ENCODE measurements around the gene ZNF408. TPM values are rescaled to one million over a fixed set of nuclear protein-coding genes. Genes with fewer than 3 reads are reported as not detected.
"Not testable (repeated sequence)": the region's sequence is repeated elsewhere in the genome, so short reads cannot be mapped to it uniquely, and the experiment has no call there.

Gene ZNF408
- polyA plus RNA-seq, 3 donors: 10.3 to 15.0 (median 12.5) TPM

DNA sequence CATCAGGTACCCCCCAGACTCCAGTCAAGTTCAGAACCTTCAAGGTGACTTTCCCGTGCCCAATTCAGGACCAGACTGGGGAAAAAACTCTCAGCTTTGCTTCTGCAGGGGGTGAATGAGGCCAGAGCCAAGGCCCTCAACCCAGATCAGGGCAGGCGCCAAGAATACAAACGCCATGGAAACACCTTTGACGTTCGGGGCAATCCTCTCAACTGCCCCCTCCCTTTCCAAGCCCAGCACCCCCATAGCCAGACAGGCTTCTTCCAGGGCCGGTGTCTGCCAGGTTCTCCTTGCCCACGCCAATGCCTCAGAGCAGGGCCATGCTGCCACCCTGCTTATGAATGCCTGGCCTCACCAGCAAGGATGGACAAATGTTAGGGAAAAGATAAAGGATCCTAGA is 6.2 kb upstream of the ZNF408 start:
- no peak for DNase-seq

DNA sequence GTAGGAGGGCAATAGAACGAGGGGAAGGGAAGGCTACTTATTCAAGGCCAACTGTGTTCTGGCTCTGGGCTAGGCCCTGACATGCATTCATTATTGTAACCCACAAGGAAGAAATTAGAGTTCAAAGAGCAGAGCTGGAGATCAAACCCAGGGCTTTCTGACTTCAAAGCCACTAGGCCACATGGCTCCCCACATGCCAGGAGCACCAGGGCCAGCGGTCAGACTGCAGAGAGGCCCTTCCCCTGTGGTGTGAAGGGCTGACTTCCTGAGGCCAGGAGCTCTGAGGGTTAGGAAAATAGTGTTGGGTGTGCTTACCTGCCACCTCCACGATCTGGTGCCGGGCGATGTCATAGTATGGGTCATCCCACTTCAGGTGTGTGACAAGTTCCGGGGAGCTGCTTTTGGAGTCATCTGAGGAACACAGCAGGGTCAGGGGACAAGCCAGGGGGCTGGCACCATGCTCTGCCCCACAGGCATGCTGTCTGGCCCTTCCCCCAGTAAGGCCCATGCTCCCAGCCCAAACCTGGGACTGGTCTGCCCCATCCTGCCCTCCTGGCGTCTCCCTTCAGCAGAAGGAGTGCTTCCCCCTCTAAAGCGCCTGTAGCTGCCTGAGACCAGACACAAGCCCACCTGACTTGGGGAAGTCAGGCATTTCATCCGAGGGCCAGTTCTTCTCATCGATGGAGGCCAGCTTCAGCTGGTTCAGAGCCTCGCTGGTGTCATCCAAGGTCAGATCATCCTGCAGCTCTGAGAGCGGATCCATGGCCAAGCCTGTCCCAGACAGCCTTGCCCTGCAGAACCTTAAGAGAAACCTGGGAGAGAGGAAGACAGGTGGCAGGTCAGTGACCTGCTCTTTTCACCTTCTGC is 5.3 kb upstream of the ZNF408 start:
- DNase-seq: no peak

DNA sequence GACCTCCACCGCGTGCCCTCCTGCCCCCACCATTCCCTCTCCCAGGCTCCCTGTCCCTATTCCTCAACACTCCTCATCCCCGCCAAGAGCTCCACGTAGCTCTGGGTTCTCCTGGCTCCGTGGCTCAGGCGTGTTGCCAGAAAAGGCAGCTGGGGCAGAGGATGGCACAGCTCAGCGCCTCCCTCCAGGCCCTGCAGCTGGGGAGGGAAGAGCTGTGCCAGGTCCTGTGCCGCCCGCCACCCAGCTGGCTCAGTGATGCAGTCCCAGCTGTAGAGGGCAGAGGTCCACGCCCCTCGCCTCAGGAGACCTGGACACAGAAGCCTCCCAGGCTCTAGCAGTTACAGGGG is 4.6 kb upstream of the ZNF408 start:
- no peak for DNase-seq

DNA sequence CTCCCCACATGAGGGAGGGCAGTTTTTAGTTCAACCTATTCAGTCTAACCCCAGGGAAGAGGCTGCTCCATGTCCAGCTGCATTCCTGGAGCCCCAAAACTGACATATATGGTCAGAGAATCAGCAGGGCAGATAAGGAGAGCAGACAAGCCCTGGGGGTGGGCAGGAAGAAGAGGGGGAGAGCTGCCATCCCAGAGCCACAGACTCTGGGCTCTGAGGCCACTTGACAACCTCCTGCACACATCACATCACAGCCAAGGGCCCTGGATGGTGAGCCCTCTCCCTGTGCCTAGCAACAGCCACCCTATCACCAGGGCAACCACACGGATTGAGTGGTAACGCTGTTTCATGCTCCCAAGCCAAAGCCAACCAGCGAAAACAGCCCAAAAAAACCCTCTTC is 3.5 kb upstream of the ZNF408 start:
- DNase-seq: no peak

DNA sequence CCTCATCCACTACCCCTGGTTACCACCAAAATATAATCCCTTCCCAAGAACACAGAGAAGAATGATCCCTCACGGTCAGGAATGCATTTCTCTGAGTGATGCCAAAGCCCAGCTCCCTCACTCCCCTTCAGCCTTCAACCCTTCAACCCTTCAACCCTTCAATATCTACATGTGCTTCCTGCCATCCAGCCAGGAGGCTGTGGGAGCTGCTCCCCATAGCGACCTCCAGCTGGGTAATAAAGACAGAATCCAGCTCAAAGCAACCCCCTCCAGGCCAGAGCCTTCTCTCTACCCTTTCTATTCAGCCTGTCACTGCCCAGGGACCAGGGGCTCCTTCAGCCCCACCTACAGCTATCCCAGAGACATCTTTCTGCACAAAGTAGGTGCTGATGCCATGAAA is 3.1 kb upstream of the ZNF408 start:
- no peak for DNase-seq

DNA sequence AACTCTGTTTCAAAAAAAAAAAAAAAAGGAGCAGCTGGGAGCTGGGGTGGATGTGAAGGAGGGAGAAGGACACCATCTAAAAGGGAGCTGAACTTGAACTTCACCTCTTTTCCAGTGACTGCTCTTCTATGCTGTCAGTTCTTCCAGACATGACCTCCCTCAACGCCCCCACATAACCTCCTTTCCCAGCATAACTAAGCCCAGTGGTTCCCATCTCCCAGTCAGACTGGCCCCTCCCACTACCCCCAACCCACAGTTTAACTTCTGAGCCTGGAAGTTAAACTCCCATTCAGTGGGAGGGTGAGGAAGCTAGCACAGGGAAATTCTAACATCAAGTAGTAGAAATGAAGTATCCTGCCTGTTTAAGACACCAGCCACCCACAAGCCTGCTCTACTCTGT is 2.2 kb upstream of the ZNF408 start:
- DNase-seq: no peak

DNA sequence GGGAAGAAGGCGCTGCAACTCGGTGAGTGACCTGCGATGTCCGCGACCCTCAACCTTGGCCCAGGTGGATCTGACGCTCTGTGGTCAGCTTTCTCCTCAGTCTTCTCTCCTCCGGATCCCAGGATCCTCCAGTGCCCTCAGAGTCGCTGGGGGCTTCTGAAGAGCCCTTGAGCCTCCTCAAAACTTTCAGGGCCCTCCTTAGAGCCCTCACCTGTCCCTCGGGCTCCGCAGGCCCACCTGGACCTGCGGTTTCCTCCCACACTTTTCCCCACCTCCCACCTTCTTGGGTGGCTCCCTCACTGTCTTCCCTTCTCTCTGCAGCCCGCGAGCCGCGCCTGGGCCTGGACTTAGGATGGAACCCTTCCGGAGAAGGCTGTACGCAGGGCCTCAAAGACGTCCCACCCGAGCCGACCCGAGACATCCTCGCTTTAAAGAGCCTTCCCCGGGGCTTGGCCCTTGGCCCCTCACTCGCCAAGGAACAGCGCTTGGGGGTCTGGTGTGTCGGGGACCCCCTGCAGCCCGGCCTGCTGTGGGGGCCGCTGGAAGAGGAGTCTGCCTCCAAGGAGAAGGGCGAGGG is 335 bp downstream of the ZNF408 start:
- DNase-seq: no peak

DNA sequence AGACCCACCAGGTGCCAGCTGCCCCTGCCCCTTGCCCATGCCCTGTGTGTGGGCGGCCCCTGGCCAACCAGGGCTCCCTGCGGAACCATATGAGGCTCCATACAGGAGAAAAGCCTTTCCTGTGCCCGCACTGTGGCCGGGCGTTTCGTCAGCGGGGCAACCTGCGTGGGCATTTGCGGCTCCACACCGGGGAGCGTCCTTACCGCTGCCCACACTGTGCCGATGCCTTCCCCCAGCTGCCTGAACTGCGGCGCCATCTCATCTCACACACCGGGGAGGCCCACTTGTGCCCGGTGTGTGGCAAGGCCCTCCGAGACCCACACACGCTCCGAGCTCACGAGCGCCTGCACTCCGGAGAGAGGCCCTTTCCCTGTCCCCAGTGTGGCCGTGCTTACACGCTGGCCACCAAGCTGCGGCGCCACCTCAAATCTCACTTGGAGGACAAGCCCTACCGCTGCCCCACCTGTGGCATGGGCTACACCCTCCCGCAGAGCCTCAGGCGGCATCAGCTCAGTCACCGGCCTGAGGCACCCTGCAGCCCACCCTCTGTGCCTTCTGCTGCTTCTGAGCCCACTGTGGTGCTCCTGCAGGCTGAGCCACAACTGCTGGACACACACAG is 4.3 kb downstream of the ZNF408 start:
- DNase-seq: no peak

DNA sequence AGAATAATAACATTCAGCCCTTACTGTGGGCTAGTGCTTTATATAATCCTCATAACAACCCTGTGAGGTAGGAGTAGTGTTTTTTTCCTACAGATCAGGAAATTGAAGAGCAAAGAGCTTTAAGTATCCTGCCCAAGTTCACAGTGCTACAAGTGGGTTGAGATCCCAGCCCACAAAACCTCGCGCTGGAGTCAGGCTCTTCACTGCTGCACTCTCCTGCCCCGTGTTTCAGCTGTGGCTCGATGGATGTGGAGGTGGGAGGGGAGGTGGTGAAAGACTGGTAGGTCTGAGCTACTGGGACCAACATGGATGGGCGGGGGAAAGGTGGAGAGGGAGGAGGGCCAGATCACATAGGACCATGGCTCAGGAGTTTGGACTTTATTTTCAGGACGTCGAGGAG is 6.1 kb downstream of the ZNF408 start:
- no peak for DNase-seq

DNA sequence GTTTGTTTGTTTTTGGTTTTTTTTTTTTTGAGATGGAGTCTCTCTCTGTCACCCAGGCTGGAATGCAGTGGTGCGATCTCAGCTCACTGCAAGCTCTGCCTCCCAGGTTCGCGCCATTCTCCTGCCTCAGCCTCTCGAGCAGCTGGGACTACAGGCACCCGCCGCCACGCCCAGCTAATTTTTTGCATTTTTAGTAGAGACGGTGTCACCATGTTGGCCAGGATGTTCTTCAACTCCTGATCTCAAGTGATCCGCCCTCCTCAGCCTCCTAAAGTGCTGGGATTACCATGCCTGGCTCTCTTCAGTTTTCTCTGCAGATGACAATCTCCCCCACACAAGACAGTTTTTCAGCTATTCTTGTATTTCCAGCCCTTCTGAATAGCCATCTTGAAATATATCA is 8.5 kb downstream of the ZNF408 start:
- DNase-seq: not testable (repeated sequence)

DNA sequence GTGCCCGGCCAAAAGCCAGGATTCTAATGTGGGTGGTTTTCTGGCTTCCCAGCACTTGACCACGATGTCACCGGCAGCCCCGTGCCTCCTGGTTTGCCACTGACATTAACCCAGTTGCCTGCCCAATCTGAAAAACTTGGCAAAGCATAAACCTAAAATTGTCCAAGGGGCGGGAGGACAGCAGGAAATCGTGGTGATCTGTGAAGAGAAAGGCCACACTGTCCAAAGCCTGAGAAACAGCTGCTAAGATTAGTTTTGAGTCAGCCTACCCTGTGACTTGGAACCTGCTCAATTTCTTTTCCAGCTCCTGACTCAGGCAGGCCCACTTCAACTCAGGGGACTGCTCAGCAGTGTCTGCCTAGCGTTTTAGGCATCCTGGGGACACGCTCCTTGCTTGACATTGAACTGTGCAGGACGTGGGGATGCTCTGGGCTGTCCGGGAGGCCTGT is 10.0 kb downstream of the ZNF408 start:
- DNase-seq: no peak

DNA sequence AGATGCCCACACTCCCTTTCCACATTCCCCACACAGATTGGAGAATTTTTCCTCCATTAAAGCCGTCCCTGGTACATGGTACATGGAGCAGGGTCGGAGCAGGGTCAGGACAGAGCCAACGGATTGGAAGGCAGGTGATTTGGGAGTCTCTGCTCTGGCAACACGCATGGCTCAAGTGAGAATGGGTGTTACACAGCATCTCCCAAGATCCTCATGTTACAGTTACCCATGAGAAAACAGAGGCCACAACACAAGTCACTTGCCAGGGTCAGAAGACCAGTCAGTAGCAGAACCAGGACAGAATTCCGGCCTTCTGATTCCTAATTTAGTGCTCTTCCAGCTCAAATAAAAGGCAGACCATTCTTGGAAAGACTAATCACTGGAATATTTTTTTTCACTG is 10.5 kb downstream of the ZNF408 start:
- no peak for DNase-seq

DNA sequence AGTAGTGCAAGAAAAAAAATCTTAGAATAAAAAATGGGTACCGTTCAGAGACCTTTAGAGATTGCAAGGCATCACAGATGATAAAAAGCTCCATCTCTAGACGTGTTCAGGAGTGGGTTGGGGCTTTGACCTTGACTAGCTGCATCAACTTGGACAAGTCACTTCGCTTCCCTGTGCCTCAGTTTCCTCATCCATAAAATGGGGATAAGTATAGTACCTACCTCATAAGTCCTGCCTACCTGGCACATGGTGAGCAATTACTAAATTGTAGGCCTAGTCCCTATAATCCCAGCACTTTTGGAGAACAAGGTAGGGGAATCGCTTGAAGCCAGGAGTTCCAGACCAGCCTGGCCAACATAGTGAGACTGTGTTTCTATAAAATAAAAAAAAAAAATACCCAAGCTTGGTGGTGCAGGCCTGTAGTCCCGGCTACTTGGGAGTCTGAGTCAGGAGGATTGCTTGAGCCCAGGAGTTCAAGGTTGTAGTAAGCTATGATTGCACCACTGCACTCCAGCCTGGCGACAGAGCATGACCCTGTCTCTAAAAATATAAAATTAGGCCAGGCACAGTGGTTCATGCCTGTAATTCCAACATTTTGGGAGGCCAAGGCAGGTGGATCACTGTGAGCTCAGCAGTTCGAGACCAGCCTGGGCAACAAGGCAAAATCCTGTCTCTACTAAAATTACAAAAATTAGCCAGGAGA is 12.2 kb downstream of the ZNF408 start:
- no peak for DNase-seq

DNA sequence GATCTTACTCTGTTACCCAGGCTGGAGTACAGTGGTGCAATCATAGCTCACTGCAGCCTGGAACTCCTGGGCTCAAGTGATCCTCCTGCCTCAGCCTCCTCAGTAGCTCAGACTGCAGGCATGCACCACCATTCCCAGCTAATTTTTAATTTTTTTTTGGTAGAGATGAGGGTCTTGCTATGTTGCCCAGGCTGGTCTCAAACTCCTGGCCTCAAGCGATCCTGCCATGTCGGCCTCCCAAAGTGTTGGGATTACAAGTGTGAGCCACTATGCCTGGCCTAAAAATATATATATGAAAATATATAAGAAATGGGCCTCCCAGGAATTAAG is 17.0 kb downstream of the ZNF408 start:
- DNase-seq: not testable (repeated sequence)

DNA sequence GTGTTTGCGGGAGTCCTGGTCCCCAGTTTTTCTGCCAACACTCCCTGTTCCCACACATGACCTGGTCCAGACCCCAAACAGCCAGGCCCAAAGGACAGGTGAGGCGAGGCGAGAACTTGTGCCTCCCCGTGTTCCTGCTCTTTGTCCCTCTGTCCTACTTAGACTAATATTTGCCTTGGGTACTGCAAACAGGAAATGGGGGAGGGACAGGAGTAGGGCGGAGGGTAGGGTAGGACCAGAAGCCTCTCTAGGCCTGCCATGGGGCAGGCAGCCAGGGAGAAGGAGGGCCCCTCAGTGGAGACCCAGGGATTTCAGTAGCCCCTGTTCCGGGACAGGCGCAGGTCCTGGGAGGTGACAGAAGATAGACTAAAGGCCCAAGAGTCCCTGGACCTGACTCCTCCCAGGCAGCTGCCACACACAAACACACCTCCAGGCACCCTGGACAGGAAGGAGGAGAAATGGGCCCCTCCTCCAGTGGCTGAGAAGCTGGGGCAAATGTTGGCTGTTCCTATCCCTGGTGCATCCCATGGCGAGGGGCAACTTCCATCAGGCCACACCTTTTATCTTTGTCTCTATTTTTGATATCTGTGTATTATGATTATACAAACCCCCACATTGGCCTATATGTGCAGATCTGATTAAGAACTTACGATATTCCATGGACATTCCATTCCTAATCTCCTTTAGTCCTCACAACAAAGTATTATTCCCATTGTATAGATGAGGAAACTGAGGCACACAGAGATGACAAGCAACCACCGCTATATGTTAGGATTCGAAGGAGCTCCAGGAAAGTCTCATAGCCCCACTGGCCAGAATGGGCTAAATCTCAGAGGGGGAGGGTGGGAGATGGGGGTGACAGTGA is 17.6 kb downstream of the ZNF408 start:
- no peak for DNase-seq

DNA sequence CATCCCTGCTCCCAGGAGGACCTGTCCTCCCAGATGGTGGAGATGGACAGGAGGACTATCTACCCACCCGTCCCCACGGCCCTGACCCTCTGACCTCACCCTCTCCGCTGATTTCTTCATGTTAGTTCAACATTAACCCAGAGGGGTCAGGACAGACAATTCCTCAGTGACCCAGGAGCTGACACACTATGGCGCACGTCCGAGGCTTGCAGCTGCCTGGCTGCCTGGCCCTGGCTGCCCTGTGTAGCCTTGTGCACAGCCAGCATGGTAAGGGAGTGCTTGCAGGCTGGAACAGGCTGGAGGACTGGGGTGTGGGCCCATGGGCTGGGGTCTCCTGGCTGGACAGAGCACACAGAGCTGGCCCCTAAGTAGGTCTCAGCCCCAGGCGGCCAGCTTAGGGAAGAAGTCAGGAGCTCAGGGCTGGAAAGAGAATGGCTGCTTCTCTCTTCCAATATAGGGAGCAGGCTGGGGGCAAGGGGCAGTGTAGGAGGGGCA is 18.3 kb downstream of the ZNF408 start, which contains the start of gene F2:
Gene F2, plus strand, starts transcription at position 166 of the 495 bp plus-strand sequence. Its CDS starts 23 bp downstream, at position 189.
- DNase-seq: no peak

DNA sequence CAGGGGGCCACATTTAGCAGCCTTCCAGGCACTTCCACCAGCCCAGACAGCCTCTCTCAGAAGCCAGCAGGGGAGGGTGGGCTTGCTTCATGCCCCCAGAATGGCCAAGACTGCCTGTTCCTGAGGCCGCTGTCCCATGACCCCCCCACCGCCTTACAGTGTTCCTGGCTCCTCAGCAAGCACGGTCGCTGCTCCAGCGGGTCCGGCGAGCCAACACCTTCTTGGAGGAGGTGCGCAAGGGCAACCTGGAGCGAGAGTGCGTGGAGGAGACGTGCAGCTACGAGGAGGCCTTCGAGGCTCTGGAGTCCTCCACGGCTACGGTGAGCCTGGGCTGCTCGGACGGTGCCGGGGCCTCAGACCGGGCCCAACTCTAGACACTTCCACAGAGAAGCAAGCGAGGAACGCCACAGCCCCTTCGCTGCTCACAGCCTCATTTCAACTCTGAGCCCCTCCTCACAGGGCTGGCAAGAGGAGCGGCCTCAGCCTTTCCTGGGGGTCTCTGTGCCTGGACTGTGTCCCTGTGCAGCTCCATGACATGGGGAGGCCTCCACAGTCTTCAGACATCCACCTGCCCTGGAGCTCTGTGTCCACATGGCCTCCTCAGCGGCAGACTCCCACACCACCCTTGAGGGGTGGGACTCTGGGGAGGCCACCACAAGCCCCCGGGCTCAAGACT is 18.9 kb downstream of the ZNF408 start:
- no peak for DNase-seq

DNA sequence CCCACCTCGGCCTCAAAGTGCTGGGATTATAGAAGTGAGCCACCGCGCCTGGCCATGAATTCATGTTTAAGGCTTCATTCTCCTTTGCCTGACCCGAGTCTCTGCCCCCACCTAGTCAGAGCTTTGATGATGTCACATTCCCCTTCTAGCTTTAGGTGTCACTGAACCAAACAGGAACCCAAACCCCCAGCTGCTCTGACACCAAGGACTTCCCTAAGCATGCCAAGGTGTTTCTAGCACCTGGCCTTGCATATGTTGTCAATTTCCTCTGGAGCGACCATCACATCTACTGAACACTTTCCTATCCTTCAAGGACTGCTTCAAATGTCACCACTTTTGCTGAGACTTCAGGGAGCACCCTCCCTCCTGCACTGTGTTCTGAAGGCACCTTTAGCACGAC is 20.5 kb downstream of the ZNF408 start:
- DNase-seq: no peak

DNA sequence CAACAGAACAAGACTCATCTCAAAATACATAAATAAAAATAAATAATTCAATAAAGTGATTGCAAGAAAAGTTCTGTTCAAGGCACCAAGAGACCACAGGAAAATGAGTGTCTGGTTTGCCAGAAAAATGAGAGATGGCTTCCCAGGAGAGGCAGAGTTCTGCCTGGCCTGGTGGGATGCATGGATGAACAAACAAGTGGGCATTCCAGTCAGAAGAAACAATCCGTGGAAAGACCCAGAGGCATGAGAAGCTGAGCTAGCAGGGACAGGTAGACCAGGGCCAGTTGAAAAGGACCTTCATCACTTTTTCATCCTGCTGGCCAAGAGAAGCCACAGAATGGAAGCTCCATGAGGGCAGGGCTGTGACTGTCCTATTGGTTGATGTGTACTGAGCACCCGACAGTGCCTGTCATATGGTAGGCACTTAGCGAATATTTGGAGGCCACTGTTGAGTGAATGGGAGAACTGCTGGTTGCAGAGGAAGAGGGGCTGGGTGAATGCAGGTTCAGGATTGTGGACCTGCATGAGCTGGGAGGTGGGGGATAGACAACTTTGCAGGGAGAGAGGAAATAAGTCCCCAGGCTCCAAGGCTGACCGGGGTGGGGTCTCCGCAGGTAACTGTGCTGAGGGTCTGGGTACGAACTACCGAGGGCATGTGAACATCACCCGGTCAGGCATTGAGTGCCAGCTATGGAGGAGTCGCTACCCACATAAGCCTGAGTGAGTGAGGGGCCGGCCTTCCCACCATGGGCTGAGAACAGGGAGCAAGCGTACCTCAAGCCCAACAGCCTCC is 21.9 kb downstream of the ZNF408 start:
- no peak for DNase-seq

DNA sequence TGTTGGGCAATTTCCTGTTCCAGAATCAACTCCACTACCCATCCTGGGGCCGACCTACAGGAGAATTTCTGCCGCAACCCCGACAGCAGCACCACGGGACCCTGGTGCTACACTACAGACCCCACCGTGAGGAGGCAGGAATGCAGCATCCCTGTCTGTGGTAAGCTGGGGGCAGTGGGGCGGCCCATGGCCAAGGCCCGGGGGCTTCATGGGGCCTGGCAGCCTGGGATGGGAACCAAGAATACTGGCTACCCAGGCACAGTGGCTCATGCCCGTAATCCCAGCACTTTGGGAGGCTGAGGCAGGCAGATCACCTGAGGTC is 22.5 kb downstream of the ZNF408 start:
- no peak for DNase-seq

Measured in renal pelvis (tissue), 4 donors.